Vagina (tissue), 2 donors: ENCODE results near the gene CFAP251.

Source experiments
- CTCF ChIP-seq, 3 experiments: fragments of 450-650 bp in 2 of 3; fragments of 200-600 bp in 1 of 3; sonication (generic) in 1 of 3; IDR thresholded peaks; one replicate each; pipeline ENCODE4 v1.5.1; 2017 to 2019; ENCODE audit warnings: antibody characterized with exemption in 3 of 3, mild to moderate bottlenecking in 2 of 3, moderate library complexity in 2 of 3
- POLR2A ChIP-seq, 2 donors: fragments of 450-650 bp; IDR thresholded peaks; one replicate each; pipeline ENCODE4 v1.6.1; 2017; ENCODE audit warnings: antibody characterized with exemption in 2 of 2, mild to moderate bottlenecking in 2 of 2, moderate library complexity in 2 of 2

- TF ChIP-seq POLR2A (IDR thresholded peaks at IDR 0.05) (no peak), CTCF (IDR thresholded peaks at IDR 0.05) (no peak)
Observed at GRCh38 chr12:121903202-121903601, 15.2 kb upstream of the CFAP251 start.
